GM23338 (cell line): ENCODE measurements around the gene FIG4.

Experiments
- CREB1 ChIP-seq: fragments of 250-450 bp; sonication (Bioruptor Pico); IDR thresholded peaks from 2 replicates; pipeline ENCODE4 v1.5.0; 2020; ENCODE audit warnings: low read depth, mild to moderate bottlenecking, moderate library complexity
- EZH2 ChIP-seq: fragments of 200-600 bp; sonication (generic); IDR thresholded peaks from one replicate; pipeline ENCODE4 v1.8.0; 2017; ENCODE audit warnings: antibody characterized with exemption, mild to moderate bottlenecking, low read depth; ENCODE audit not compliant: unreplicated experiment
- EZH2phosphoT487 ChIP-seq: fragments of 200-600 bp; sonication (generic); IDR thresholded peaks from one replicate; pipeline ENCODE4 v1.8.1; 2018; ENCODE audit warnings: antibody characterized with exemption; ENCODE audit not compliant: unreplicated experiment
- JUNB ChIP-seq: IDR thresholded peaks from one replicate; pipeline ENCODE4 v1.6.1; 2016; ENCODE audit warnings: antibody characterized with exemption; ENCODE audit not compliant: unreplicated experiment
- NANOG ChIP-seq: IDR thresholded peaks from 2 replicates; pipeline ENCODE4 v1.6.1; 2016; ENCODE audit warnings: antibody characterized with exemption, borderline replicate concordance
- POLR2AphosphoS5 ChIP-seq: IDR thresholded peaks from 2 replicates; pipeline ENCODE4 v1.6.1; 2016; ENCODE audit warnings: antibody characterized with exemption, low read depth
- ZNF114 ChIP-seq: fragments of 250-450 bp; sonication (Bioruptor Pico); IDR thresholded peaks from 2 replicates; pipeline ENCODE4 v1.5.0; 2020; ENCODE audit warnings: mild to moderate bottlenecking, moderate library complexity
- ZNF331 ChIP-seq: fragments of 250-450 bp; sonication (Bioruptor Pico); IDR thresholded peaks from 2 replicates; pipeline ENCODE4 v1.5.0; 2020; ENCODE audit warnings: low read depth, mild to moderate bottlenecking, moderate library complexity
- TF ChIP-seq, protein P1 (sequence below), 2 experiments: fragments of 200-600 bp in 1 of 2; sonication (generic) in 1 of 2; conservative IDR thresholded peaks; 2 replicates each; pipeline versions ENCODE4 v1.5.1 to v1.6.1; 2016 to 2017; ENCODE audit warnings: antibody characterized with exemption in 2 of 2, low read depth in 2 of 2, mild to moderate bottlenecking in 2 of 2, moderate library complexity in 1 of 2
- TF ChIP-seq, protein P2 (sequence below): IDR thresholded peaks from one replicate; pipeline ENCODE4 v1.6.1; 2018; ENCODE audit warnings: antibody characterized with exemption; ENCODE audit not compliant: unreplicated experiment
- TF ChIP-seq, protein P3 (sequence below): IDR thresholded peaks from 2 replicates; pipeline ENCODE4 v1.6.1; 2016; ENCODE audit warnings: antibody characterized with exemption
- TF ChIP-seq, protein P4 (sequence below): fragments of 250-450 bp; sonication (Bioruptor Pico); IDR thresholded peaks from 2 replicates; pipeline ENCODE4 v1.5.0; 2020; ENCODE audit warnings: mild to moderate bottlenecking, moderate library complexity

DNA sequence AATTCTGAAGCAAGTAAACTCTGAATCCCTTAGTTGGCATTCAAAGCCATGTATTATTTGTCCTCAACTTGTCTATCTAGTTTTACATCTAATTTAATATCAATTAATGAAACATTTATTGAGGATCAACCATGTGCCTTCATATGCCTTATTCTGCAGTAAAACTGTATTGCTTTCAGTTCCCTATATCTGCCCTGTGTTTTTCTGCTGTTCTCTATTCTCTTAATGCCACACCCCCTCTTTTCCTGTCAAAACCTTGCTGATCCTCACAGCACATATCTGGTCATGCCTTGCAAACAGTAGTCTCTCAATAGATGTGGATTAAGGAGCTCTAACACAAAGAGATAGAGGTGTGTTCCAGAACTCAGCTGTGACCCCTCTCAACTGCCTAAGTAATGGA lies 2.0 kb downstream of the FIG4 start:
- TF ChIP-seq, protein P1, sequence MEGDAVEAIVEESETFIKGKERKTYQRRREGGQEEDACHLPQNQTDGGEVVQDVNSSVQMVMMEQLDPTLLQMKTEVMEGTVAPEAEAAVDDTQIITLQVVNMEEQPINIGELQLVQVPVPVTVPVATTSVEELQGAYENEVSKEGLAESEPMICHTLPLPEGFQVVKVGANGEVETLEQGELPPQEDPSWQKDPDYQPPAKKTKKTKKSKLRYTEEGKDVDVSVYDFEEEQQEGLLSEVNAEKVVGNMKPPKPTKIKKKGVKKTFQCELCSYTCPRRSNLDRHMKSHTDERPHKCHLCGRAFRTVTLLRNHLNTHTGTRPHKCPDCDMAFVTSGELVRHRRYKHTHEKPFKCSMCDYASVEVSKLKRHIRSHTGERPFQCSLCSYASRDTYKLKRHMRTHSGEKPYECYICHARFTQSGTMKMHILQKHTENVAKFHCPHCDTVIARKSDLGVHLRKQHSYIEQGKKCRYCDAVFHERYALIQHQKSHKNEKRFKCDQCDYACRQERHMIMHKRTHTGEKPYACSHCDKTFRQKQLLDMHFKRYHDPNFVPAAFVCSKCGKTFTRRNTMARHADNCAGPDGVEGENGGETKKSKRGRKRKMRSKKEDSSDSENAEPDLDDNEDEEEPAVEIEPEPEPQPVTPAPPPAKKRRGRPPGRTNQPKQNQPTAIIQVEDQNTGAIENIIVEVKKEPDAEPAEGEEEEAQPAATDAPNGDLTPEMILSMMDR (conservative IDR thresholded peaks at IDR 0.05; ENCODE audit: low read depth in 2 of 2) = no peak
- TF ChIP-seq, protein P2, sequence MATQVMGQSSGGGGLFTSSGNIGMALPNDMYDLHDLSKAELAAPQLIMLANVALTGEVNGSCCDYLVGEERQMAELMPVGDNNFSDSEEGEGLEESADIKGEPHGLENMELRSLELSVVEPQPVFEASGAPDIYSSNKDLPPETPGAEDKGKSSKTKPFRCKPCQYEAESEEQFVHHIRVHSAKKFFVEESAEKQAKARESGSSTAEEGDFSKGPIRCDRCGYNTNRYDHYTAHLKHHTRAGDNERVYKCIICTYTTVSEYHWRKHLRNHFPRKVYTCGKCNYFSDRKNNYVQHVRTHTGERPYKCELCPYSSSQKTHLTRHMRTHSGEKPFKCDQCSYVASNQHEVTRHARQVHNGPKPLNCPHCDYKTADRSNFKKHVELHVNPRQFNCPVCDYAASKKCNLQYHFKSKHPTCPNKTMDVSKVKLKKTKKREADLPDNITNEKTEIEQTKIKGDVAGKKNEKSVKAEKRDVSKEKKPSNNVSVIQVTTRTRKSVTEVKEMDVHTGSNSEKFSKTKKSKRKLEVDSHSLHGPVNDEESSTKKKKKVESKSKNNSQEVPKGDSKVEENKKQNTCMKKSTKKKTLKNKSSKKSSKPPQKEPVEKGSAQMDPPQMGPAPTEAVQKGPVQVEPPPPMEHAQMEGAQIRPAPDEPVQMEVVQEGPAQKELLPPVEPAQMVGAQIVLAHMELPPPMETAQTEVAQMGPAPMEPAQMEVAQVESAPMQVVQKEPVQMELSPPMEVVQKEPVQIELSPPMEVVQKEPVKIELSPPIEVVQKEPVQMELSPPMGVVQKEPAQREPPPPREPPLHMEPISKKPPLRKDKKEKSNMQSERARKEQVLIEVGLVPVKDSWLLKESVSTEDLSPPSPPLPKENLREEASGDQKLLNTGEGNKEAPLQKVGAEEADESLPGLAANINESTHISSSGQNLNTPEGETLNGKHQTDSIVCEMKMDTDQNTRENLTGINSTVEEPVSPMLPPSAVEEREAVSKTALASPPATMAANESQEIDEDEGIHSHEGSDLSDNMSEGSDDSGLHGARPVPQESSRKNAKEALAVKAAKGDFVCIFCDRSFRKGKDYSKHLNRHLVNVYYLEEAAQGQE = no peak
- TF ChIP-seq EZH2 (no peak), POLR2AphosphoS5 (no peak), JUNB (no peak), ZNF331 (CRISPR knock-in tag) (no peak), EZH2phosphoT487 (no peak), ZNF114 (no peak), CREB1 (no peak), NANOG (no peak)
- TF ChIP-seq, protein P3, sequence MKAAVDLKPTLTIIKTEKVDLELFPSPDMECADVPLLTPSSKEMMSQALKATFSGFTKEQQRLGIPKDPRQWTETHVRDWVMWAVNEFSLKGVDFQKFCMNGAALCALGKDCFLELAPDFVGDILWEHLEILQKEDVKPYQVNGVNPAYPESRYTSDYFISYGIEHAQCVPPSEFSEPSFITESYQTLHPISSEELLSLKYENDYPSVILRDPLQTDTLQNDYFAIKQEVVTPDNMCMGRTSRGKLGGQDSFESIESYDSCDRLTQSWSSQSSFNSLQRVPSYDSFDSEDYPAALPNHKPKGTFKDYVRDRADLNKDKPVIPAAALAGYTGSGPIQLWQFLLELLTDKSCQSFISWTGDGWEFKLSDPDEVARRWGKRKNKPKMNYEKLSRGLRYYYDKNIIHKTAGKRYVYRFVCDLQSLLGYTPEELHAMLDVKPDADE = no peak
- TF ChIP-seq, protein P4, sequence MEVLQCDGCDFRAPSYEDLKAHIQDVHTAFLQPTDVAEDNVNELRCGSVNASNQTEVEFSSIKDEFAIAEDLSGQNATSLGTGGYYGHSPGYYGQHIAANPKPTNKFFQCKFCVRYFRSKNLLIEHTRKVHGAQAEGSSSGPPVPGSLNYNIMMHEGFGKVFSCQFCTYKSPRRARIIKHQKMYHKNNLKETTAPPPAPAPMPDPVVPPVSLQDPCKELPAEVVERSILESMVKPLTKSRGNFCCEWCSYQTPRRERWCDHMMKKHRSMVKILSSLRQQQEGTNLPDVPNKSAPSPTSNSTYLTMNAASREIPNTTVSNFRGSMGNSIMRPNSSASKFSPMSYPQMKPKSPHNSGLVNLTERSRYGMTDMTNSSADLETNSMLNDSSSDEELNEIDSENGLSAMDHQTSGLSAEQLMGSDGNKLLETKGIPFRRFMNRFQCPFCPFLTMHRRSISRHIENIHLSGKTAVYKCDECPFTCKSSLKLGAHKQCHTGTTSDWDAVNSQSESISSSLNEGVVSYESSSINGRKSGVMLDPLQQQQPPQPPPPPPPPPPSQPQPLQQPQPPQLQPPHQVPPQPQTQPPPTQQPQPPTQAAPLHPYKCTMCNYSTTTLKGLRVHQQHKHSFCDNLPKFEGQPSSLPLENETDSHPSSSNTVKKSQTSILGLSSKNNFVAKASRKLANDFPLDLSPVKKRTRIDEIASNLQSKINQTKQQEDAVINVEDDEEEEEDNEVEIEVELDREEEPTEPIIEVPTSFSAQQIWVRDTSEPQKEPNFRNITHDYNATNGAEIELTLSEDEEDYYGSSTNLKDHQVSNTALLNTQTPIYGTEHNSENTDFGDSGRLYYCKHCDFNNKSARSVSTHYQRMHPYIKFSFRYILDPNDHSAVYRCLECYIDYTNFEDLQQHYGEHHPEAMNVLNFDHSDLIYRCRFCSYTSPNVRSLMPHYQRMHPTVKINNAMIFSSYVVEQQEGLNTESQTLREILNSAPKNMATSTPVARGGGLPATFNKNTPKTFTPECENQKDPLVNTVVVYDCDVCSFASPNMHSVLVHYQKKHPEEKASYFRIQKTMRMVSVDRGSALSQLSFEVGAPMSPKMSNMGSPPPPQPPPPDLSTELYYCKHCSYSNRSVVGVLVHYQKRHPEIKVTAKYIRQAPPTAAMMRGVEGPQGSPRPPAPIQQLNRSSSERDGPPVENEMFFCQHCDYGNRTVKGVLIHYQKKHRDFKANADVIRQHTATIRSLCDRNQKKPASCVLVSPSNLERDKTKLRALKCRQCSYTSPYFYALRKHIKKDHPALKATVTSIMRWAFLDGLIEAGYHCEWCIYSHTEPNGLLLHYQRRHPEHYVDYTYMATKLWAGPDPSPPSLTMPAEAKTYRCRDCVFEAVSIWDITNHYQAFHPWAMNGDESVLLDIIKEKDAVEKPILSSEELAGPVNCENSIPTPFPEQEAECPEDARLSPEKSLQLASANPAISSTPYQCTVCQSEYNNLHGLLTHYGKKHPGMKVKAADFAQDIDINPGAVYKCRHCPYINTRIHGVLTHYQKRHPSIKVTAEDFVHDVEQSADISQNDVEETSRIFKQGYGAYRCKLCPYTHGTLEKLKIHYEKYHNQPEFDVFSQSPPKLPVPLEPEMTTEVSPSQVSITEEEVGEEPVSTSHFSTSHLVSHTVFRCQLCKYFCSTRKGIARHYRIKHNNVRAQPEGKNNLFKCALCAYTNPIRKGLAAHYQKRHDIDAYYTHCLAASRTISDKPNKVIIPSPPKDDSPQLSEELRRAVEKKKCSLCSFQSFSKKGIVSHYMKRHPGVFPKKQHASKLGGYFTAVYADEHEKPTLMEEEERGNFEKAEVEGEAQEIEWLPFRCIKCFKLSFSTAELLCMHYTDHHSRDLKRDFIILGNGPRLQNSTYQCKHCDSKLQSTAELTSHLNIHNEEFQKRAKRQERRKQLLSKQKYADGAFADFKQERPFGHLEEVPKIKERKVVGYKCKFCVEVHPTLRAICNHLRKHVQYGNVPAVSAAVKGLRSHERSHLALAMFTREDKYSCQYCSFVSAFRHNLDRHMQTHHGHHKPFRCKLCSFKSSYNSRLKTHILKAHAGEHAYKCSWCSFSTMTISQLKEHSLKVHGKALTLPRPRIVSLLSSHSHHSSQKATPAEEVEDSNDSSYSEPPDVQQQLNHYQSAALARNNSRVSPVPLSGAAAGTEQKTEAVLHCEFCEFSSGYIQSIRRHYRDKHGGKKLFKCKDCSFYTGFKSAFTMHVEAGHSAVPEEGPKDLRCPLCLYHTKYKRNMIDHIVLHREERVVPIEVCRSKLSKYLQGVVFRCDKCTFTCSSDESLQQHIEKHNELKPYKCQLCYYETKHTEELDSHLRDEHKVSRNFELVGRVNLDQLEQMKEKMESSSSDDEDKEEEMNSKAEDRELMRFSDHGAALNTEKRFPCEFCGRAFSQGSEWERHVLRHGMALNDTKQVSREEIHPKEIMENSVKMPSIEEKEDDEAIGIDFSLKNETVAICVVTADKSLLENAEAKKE (CRISPR knock-in tag) = no peak
